ENCODE results near the gene SKOR1. TPM values are rescaled to one million over a fixed set of nuclear protein-coding genes. Genes with fewer than 3 reads are reported as not detected.

SKOR1 gene
- total RNA-seq, 1 donor from 2014 or later: not detected

- DNase-seq: no peak
Measured at GRCh38 chr15:67852418-67852817, 27.1 kb downstream of the SKOR1 start.

- no peak for DNase-seq
Measured at GRCh38 chr15:67853454-67853853, 28.1 kb downstream of the SKOR1 start.

GRCh38 chr15:67854358-67854757, 29.0 kb downstream of the SKOR1 start:
- DNase-seq: no peak

- no peak for DNase-seq
Measured at GRCh38 chr15:67855842-67856241, 30.5 kb downstream of the SKOR1 start.

- DNase-seq: no peak
Measured at GRCh38 chr15:67857220-67857619, 31.9 kb downstream of the SKOR1 start.

- no peak for DNase-seq
Measured at GRCh38 chr15:67859331-67859946, 34.1 kb downstream of the SKOR1 start.

- DNase-seq: no peak
Measured at GRCh38 chr15:67861983-67862382, 36.7 kb downstream of the SKOR1 start.

- DNase-seq: no peak
Measured at GRCh38 chr15:67862750-67863441, 37.6 kb downstream of the SKOR1 start.

- peak; percentile 76 for DNase-seq
Measured at GRCh38 chr15:67863442-67863987, 38.2 kb downstream of the SKOR1 start.

- DNase-seq: no peak
Measured at GRCh38 chr15:67865331-67865730, 40.0 kb downstream of the SKOR1 start.

GRCh38 chr15:67865766-67866165, 40.5 kb downstream of the SKOR1 start:
- DNase-seq: no peak

- no peak for DNase-seq
Measured at GRCh38 chr15:67869701-67870100, 44.4 kb downstream of the SKOR1 start.

- DNase-seq: no peak
Measured at GRCh38 chr15:67870868-67871408, 45.6 kb downstream of the SKOR1 start.

- no peak for DNase-seq
Measured at GRCh38 chr15:67873777-67874176, 48.5 kb downstream of the SKOR1 start.

GRCh38 chr15:67878712-67879206, 53.5 kb downstream of the SKOR1 start:
- DNase-seq: no peak

- no peak for DNase-seq
Measured at GRCh38 chr15:67879440-67880129, 54.3 kb downstream of the SKOR1 start.

- no peak for DNase-seq
Measured at GRCh38 chr15:67880651-67881182, 55.4 kb downstream of the SKOR1 start.

GRCh38 chr15:67882487-67883233, 57.4 kb downstream of the SKOR1 start:
- DNase-seq: no peak

- no peak for DNase-seq
Measured at GRCh38 chr15:67883234-67883773, 58.0 kb downstream of the SKOR1 start.

- no peak for DNase-seq
Measured at GRCh38 chr15:67884009-67884408, 58.7 kb downstream of the SKOR1 start.

Measured in dermis blood vessel endothelial cell (primary cell).